Placental pericyte (primary cell): Measurements from ENCODE around the gene UBE2D4. TPM values are rescaled to one million over a fixed set of nuclear protein-coding genes. Genes with fewer than 3 reads are reported as not detected.

ENCODE experiments used
- total RNA-seq: library from RNA; depleted of rRNA; stranded (reverse); fragments of >200 nt; gene quantifications from 2 replicates; pipeline ENCODE4 v1.2.3, GENCODE V29; 2012

UBE2D4 gene
- 10.3 and 11.8 TPM in 2 replicates for total RNA-seq

GRCh38 chr7:43925984-43926797 is at the start of gene UBE2D4:
TSS of gene UBE2D4 (plus strand) at chr7:43926436. CDS start at chr7:43926533, 97 bp downstream.

DNA sequence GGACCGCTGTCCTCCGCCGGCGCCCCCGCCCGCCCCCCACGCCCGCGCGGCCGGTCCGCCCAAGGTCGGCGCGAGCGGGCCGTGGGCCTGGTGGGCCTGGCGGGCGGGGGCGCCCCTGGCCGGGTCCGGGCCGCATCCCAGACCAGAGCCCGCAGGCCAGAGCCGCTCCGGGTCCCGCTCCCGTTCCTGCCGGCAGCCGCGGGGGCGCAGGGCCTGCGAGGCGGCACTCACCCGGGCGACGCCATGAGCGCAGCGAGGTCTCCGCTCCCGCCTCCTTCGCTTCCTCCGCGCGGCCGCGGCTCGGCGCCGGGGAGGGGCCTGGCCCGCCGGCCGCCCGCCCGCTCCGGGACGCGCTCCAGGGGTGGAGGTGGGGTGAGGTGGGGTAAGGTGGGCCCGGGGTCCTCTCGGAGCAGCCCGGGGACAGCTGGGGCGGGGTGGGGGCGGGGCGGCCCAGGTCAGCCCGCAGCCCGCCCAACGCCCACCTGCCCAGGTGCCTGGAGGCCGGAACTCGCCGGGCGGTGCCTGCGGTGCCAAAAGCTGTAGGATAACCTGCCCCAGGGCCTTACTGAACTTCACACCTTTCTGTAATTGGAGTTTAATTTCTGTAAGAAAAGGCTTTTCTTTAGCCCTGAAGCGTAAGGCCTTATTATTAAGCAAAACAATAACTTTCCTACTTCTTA is 19.8 kb upstream of the UBE2D4 start, which contains the start of gene URGCP:
Gene URGCP (minus strand): TSS at position 266 of the 680 bp plus-strand sequence. CDS start 21 bp downstream, at position 245.

GRCh38 chr7:43997532-43997931 is 71.3 kb downstream of the UBE2D4 start, which contains the start of gene SPDYE1:
TSS of gene SPDYE1 (plus strand) at chr7:43997897. CDS start at chr7:43999950, 2,053 bp downstream.

Other genes starting within 250 kb of the UBE2D4 start
- gene COA1, start 196.9 kb upstream of the UBE2D4 start, total RNA-seq: 29.1 and 60.6 TPM in 2 replicates
- gene BLVRA, start 167.8 kb upstream of the UBE2D4 start, total RNA-seq: 23.2 and 36.1 TPM in 2 replicates
- gene MRPS24, start 56.9 kb upstream of the UBE2D4 start, total RNA-seq: 103 and 170 TPM in 2 replicates
- gene URGCP, start 19.8 kb upstream of the UBE2D4 start, total RNA-seq: 23.2 and 32.2 TPM in 2 replicates
- not detected in 2 replicates for gene SPDYE1, start 71.5 kb downstream of the UBE2D4 start, total RNA-seq
- gene DBNL, start 118.3 kb downstream of the UBE2D4 start, total RNA-seq: 130 and 189 TPM in 2 replicates
- gene PGAM2, start 139.1 kb downstream of the UBE2D4 start, total RNA-seq: 0.44 TPM in 1 of 2 replicates, not detected in the other
- gene POLM, start 156.1 kb downstream of the UBE2D4 start, total RNA-seq: 10.7 and 19.9 TPM in 2 replicates
- 41.8 and 95.6 TPM in 2 replicates for gene AEBP1, start 177.9 kb downstream of the UBE2D4 start, total RNA-seq
- gene POLD2, start 197.1 kb downstream of the UBE2D4 start, total RNA-seq: 77.3 and 144 TPM in 2 replicates
- gene MYL7, start 214.9 kb downstream of the UBE2D4 start, total RNA-seq: 0.44 TPM in 1 of 2 replicates, not detected in the other